Gastroesophageal sphincter (tissue), 4 donors: ENCODE measurements around the gene LMTK2. TPM values are rescaled to one million over a fixed set of nuclear protein-coding genes. Genes with fewer than 3 reads are reported as not detected.

Experiments used
- ATAC-seq: fragments of 150-250 bp; one replicate; pipeline ENCODE4 v1.9.1; 2016; ENCODE audit warnings: mild to moderate bottlenecking, moderate library complexity
- H3K27ac ChIP-seq, 4 donors: fragments of 200-600 bp; sonication (generic) in 3 of 4; 1 replicate in 3 of 4; 2 replicates in 1 of 4; pipeline ENCODE4 v1.5.1; 2016 to 2019
- H3K27me3 ChIP-seq: fragments of 200-600 bp; sonication (generic); one replicate; pipeline ENCODE4 v1.5.1; 2019
- H3K36me3 ChIP-seq, 2 donors: fragments of 200-600 bp; sonication (generic); one replicate each; pipeline ENCODE4 v1.5.1; 2019; ENCODE audit warnings: control low read depth in 1 of 2
- H3K4me1 ChIP-seq, 3 donors: fragments of 200-600 bp; sonication (generic); 1 replicate in 2 of 3; 2 replicates in 1 of 3; pipeline ENCODE4 v1.5.1; 2016 to 2019; ENCODE audit warnings: control low read depth in 2 of 3
- H3K4me3 ChIP-seq, 2 donors: fragments of 200-600 bp; sonication (generic); one replicate each; pipeline ENCODE4 v1.5.1; 2019; ENCODE audit warnings: mild to moderate bottlenecking in 1 of 2, moderate library complexity in 1 of 2
- H3K9me3 ChIP-seq, 3 donors: fragments of 200-600 bp; sonication (generic); one replicate each; pipeline ENCODE4 v1.5.1; 2017 to 2019; ENCODE audit warnings: control low read depth in 2 of 3
- CTCF ChIP-seq, 4 experiments: fragments of 200-600 bp in 2 of 4; fragments of 450-650 bp in 2 of 4; sonication (generic) in 1 of 4; IDR thresholded peaks; one replicate each; pipeline ENCODE4 v1.5.1; 2017 to 2019; ENCODE audit warnings: antibody characterized with exemption in 4 of 4, mild to moderate bottlenecking in 2 of 4, moderate library complexity in 2 of 4
- EP300 ChIP-seq: sonication (generic); formaldehyde crosslinking; IDR thresholded peaks from one replicate; pipeline ENCODE4 v1.6.1; 2017; ENCODE audit warnings: antibody characterized with exemption, mild to moderate bottlenecking
- POLR2A ChIP-seq, 2 donors: fragments of 450-650 bp; IDR thresholded peaks; one replicate each; pipeline ENCODE4 v1.6.1; 2017; ENCODE audit warnings: antibody characterized with exemption in 2 of 2, mild to moderate bottlenecking in 2 of 2, moderate library complexity in 1 of 2
- POLR2AphosphoS5 ChIP-seq: sonication (generic); formaldehyde crosslinking; IDR thresholded peaks from one replicate; pipeline ENCODE4 v1.6.1; 2017; ENCODE audit warnings: antibody characterized with exemption
- WGBS, 2 donors: methylation state at CpG; one replicate each; pipeline ENCODE4 v1.1.5; 2018; ENCODE audit warnings: low coverage in 1 of 2; 5-methylcytosine and 5-hydroxymethylcytosine counted together
- total RNA-seq, 4 donors: library from RNA; depleted of rRNA; stranded (reverse); fragments of >200 nt; gene quantifications; one replicate each; pipeline ENCODE4 v1.1.0, GENCODE V29; 2016

The LMTK2 gene
- total RNA-seq, 4 donors from 2014 or later: 16.0 to 34.5 (median 22.1) TPM

- H3K27ac ChIP-seq: no peak overlapping the region
- H3K36me3 ChIP-seq: peaks cover 0 to 91% of the 10 kb centered on the region in 2 donors
- 92 to 98% methylated on average over 3 to 5 of the region's 8 CpGs for WGBS, 2 donors
Measured at GRCh38 chr7:98194672-98195457, 88.2 kb downstream of the LMTK2 start.

DNA sequence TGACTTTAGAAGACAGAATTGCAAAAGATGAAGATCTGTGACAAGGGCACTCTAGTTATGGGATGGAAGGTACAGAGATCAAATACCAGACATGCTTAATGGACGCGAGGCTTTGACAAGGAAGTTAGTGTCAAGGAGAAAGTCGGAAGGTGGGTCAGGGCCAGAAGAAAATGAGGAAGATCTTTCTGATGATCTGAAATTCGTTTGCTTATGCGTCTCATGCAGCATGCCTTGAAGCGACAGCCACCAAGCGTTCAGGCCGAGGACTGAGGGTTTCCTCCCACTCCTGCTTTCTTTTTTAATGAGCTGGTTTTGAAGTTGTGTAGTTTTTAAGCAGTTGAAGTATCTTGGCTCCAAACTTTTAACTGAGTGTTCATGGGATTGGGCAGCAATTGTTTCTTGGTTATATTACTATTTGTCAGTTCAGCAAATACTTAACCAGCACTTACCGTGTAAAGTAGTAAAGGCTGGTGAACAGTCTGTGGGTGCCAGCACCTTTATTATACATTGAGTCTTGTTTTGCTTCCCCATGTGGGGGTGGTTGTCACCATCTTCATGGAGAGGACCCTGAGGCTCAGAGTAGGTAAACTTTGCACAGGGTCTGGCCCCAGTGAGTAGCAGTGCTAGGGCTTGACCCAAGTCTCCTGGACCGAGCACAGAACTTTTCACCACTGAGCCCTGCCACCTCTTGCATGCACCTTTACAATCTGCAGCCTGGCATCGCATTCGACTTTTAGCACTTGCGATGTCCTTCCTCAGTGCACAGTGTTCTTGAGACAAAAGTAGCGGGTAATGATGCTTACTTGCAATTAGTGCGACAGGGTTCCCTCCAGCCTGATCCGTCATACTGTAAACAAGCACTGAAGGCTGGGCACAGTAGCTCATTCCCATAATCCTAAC is 90.3 kb downstream of the LMTK2 start:
- ATAC-seq: no peak
- TF ChIP-seq POLR2AphosphoS5 (no peak), POLR2A (IDR thresholded peaks at IDR 0.05) (no peak), CTCF (IDR thresholded peaks at IDR 0.05) (no peak), EP300 (no peak)

More at GRCh38 chr7:98194672-98195457, 88.2 kb downstream of the LMTK2 start:
- Histone ChIP-seq H3K4me1 (no peaks in the 10 kb centered on the region), H3K27me3 (no peaks in the 10 kb centered on the region), H3K9me3 (peaks cover 0 to 7% (median 0%) of the 10 kb centered on the region in 3 donors), H3K4me3 (no peak overlapping the region)
- ATAC-seq: no peak
- TF ChIP-seq POLR2AphosphoS5 (no peak), EP300 (no peak), POLR2A (IDR thresholded peaks at IDR 0.05) (no peak), CTCF (IDR thresholded peaks at IDR 0.05) (no peak)

DNA sequence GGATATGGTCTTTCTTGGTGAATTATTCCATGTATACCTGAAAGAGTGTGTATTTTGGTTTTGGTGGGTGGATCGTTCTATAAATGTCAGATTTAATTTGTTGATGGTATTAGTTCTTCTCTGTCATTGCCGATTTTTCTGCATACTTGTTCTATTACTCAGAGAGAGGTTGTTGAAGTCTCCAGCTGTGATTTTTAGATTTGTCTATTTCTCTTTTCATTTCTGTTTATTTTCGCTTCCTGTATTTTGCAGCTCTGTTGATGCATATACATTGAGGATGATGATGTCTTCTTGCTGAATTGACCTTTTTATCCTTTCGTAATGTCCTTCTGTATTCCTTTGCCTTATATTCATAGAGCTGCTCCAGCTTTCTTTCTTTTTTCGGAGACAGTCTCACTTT is 92.5 kb downstream of the LMTK2 start:
- Histone ChIP-seq H3K4me1 (no peaks in the 10 kb centered on the region), H3K36me3 (peaks cover 0 to 65% of the 10 kb centered on the region in 2 donors), H3K27ac (no peak overlapping the region), H3K9me3 (peaks cover 0 to 7% (median 0%) of the 10 kb centered on the region in 3 donors), H3K27me3 (no peaks in the 10 kb centered on the region), H3K4me3 (no peak overlapping the region)
- ATAC-seq: no peak
- TF ChIP-seq POLR2AphosphoS5: no peak
- no peak for TF ChIP-seq POLR2A (IDR thresholded peaks at IDR 0.05)
- TF ChIP-seq EP300: no peak
- 87 to 98% methylated on average over 3 to 5 of the region's 5 CpGs for WGBS, 2 donors

More for the DNA sequence above, 90.3 kb downstream of the LMTK2 start:
- H3K9me3 ChIP-seq: peaks cover 0 to 7% (median 0%) of the 10 kb centered on the region in 3 donors
- no peak overlapping the region for H3K27ac ChIP-seq
- 70 to 92% methylated on average over 2 to 15 of the region's 16 CpGs for WGBS, 2 donors
- no peaks in the 10 kb centered on the region for H3K4me1 ChIP-seq
- H3K27me3 ChIP-seq: no peaks in the 10 kb centered on the region
- H3K36me3 ChIP-seq: peaks cover 0 to 70% of the 10 kb centered on the region in 2 donors
- no peak overlapping the region for H3K4me3 ChIP-seq

- Histone ChIP-seq H3K36me3 (peaks cover 0 to 65% of the 10 kb centered on the region in 2 donors), H3K9me3 (peaks cover 0 to 7% (median 0%) of the 10 kb centered on the region in 3 donors), H3K27me3 (no peaks in the 10 kb centered on the region), H3K4me3 (no peak overlapping the region), H3K4me1 (no peaks in the 10 kb centered on the region), H3K27ac (no peak overlapping the region)
- WGBS, 2 donors: 91 to 92% methylated on average over 6 of the region's 6 CpGs
- TF ChIP-seq POLR2A (IDR thresholded peaks at IDR 0.05) (no peak), CTCF (IDR thresholded peaks at IDR 0.05) (no peak), POLR2AphosphoS5 (no peak), EP300 (no peak)
- ATAC-seq: no peak
Measured at GRCh38 chr7:98200364-98200763, 93.7 kb downstream of the LMTK2 start.

DNA sequence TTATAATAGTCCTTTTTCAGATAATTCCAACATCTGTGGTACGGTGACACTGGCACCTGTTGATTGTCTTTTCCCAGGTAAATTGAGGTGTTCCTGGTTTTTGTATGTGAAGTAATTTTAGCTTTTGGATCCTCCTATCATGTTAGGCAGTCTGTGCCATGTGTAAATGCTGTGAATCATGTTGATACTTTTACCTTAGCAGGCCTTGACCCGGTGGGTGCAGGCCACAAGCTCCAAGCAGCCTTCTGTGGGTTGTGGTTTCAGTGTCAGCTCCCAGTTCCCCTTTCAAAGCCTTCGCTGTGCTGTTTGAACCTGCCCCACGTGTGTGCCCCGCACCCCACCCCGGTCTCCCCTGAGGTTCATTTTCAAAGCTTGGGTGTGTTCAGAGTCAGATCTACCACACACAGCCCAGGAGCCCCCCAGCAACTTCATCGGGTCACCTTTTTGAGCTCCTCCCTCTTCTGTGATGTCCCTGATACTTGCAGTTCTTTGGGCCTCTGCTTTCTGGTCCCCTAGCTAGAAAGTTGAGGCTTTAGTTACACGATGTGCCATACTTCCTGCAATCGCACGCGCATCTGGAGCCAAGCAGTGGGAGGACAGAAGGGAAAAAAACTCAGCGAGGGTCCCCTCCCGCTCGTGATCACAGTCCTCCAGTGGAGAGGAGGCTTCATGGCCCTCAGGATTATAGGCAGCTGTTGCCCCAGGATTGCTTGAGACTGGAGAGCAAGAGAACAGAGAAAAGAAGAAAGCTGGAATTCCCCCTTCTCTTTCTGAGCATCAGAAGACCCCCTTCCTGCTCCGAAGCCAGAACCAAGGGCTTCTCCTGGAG is 95.9 kb downstream of the LMTK2 start:
- Histone ChIP-seq H3K4me1 (no peaks in the 10 kb centered on the region), H3K9me3 (peaks cover 0 to 7% (median 0%) of the 10 kb centered on the region in 3 donors), H3K27ac (no peak overlapping the region), H3K4me3 (no peak overlapping the region), H3K36me3 (peaks cover 0 to 65% of the 10 kb centered on the region in 2 donors), H3K27me3 (no peaks in the 10 kb centered on the region)
- no peak for ATAC-seq
- TF ChIP-seq POLR2AphosphoS5: no peak
- 94 to 100% methylated on average over 2 of the region's 15 CpGs for WGBS, 2 donors
